ENCODE results near the gene CERKL.

The CERKL gene

DNA sequence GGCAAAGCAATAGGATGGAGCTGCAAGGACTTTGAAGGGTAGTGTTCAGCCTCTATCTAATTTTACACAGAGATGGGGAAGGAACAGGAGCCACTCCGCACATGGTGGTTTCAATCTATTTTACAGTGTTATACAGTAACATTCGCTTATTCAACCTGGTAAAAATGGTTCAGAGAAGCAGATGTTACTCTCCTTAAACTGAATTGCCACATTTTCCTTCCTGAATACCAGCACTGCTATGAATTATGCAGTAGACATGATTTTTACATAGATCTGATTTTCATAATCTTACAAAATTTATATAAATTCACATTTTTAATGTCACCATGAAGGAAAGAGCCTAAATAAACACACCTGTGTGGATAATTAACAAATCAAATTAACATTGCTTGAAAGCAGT, 114.7 kb downstream of the CERKL start:
- in situ Hi-C loops (cut with HindIII; ENCODE audit: low pct_unique_long_range_greater_than_20kb, low sequenced_read_pairs): no loop called here
- no peak for DNase-seq (ENCODE audit: low read depth in 1 of 2, low spot score in 1 of 2)
- TF ChIP-seq JUND (IDR thresholded peaks at IDR 0.05; ENCODE audit: low read depth): no peak

DNA sequence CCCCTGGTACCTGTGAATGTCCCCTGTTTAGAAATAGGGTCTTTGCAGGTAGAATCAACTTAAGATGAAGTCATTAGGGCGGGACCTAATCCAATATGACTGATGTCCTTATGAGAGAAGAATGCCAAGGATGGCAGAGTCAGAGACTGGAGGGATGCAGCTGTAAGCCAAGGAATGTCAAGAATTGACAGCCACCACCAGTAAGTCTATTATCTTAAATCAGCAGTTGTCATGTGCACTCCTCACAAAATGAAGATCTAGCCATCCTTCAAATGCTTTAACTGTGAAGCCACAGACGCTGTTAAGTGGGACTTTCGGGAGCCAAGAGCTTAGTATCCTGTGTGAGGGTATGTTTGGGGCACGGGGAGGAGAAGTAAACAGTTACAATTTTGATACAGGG, 116.5 kb downstream of the CERKL start:
- TF ChIP-seq JUND (IDR thresholded peaks at IDR 0.05; ENCODE audit: low read depth): no peak
- no peak for DNase-seq (ENCODE audit: low read depth in 1 of 2, low spot score in 1 of 2)
- in situ Hi-C loops (cut with HindIII; ENCODE audit: low pct_unique_long_range_greater_than_20kb, low sequenced_read_pairs): no loop called here

DNA sequence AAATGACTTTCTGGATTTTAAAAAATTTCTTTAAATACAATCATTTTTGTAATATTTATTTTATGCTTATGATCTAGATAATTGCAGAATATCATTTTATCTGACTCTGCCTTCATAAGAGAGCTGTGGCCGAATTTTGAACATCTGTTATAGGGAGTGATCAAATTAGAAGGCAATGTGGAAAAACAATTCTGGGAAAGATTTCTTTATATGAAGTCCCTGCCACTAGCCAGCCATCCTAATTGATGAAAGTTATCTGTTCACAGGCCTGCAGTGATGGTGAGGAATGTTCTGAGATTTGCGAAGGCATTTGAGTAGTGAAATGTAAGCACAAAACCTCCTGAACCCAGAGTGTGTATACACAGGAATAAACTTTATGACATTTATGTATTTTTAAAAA, 120.2 kb downstream of the CERKL start:
- TF ChIP-seq JUND (IDR thresholded peaks at IDR 0.05; ENCODE audit: low read depth): no peak
- in situ Hi-C loops (cut with HindIII; ENCODE audit: low pct_unique_long_range_greater_than_20kb, low sequenced_read_pairs): no loop called here

DNA sequence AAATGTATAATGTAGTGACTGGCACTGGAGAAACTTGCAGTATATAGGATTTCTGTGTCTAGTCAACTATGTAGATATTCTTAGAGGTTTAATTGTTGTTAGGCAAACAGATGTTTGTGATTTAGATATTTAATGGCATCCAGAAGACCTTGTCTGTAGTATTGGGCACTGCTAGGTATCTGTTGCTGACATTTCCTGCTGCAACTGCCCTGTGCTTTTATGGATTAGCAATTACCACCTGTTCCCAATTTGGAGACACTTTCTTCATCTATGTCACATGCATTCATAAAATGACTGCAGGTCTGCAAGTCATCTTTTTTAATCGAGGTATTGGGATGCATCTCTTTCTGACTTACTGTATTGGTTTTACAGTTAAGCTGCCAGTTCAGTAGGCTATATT, 128.5 kb downstream of the CERKL start:
- TF ChIP-seq JUND (IDR thresholded peaks at IDR 0.05; ENCODE audit: low read depth): no peak
- in situ Hi-C loops (cut with HindIII; ENCODE audit: low pct_unique_long_range_greater_than_20kb, low sequenced_read_pairs): no loop called here
- DNase-seq (ENCODE audit: low read depth in 1 of 2, low spot score in 1 of 2): no peak

More for the DNA sequence above, 120.2 kb downstream of the CERKL start:
- no peak for DNase-seq (ENCODE audit: low read depth in 1 of 2, low spot score in 1 of 2)

DNA sequence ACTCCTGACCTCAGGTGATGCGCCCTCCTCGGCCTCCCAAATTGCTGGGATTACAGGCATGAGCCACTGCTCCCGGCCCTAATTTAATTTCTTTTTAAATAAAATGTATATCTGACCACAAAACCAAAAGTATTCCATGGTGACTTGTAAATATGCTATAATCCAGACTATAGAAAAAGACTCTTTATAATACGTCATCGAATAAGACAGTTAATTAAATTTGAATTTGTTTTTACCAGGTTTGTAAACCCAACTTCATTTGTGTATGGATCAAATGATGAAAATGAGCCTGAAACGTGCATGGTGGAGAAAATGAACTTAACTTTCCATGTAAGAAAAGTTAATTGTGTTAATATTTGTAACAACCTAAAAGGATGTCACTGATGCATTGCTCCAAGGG, 129.8 kb downstream of the CERKL start:
- TF ChIP-seq JUND (IDR thresholded peaks at IDR 0.05; ENCODE audit: low read depth): no peak
- no peak for DNase-seq (ENCODE audit: low read depth in 1 of 2, low spot score in 1 of 2)
- in situ Hi-C loops (cut with HindIII; ENCODE audit: low pct_unique_long_range_greater_than_20kb, low sequenced_read_pairs): no loop called here

DNA sequence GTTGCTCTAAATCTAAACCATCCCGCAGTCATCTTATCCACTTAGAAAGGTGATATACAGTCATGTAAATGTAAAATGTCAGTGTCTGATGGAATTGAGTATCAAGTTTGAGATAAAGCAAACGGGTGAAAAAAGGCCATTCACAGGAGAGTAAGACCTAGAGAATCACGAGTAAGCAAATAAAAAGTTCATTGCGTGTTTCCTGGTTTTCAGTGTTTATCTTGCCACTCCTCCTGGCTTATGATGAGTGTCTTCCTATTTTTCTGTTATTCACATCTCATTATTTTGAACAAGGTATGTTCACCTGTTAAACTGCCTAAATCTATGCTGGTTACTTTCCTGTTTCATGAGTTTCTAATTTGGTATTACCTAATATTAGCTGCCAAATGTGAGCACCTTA, 130.9 kb downstream of the CERKL start:
- in situ Hi-C loops (cut with HindIII; ENCODE audit: low pct_unique_long_range_greater_than_20kb, low sequenced_read_pairs): no loop called here
- TF ChIP-seq JUND (IDR thresholded peaks at IDR 0.05; ENCODE audit: low read depth): no peak
- no peak for DNase-seq (ENCODE audit: low read depth in 1 of 2, low spot score in 1 of 2)

DNA sequence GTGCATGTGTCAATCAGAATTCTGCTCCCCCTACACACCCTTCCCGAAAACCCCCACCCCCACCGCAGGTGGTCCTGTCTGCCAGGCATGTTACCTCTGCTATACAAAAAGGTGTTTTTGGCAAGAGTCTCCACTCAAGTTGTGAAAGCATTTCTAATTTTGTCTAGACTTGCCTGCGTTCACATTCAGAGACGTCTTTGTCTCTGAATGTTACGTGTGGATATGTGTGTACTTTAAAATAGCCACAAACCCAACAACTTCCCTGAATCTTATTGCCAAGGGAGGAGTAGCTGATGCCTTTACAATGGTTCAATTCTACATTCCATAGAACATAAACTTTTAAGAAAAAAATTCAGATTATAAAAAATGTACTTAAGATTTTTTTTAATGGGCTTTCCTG, 133.1 kb downstream of the CERKL start:
- DNase-seq (ENCODE audit: low read depth in 1 of 2, low spot score in 1 of 2): no peak
- TF ChIP-seq JUND (IDR thresholded peaks at IDR 0.05; ENCODE audit: low read depth): no peak

DNA sequence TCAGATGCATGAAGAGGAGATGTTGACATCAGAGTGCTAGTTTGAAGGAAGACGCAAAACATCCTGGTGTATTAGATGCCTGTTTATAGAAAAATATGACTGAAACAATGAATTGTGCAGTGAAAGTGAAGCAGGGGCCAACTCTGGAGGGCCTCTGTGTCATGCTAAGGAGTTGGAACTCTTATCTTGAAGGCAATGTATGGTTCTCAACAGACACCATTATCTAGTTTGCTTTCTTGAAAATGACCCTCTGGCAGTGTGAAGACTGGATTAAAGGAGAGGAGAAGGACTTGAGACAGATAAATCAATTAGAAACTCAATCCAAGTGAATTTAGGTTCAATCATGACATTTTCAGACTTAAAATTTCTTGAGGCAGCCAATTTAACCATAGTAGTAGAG, 136.7 kb downstream of the CERKL start:
- TF ChIP-seq JUND (IDR thresholded peaks at IDR 0.05; ENCODE audit: low read depth): no peak
- in situ Hi-C loops (cut with HindIII; ENCODE audit: low pct_unique_long_range_greater_than_20kb, low sequenced_read_pairs): no loop called here
- DNase-seq (ENCODE audit: low read depth in 1 of 2, low spot score in 1 of 2): no peak

More for the DNA sequence above, 133.1 kb downstream of the CERKL start:
- in situ Hi-C loops (cut with HindIII; ENCODE audit: low pct_unique_long_range_greater_than_20kb, low sequenced_read_pairs): no loop called here

DNA sequence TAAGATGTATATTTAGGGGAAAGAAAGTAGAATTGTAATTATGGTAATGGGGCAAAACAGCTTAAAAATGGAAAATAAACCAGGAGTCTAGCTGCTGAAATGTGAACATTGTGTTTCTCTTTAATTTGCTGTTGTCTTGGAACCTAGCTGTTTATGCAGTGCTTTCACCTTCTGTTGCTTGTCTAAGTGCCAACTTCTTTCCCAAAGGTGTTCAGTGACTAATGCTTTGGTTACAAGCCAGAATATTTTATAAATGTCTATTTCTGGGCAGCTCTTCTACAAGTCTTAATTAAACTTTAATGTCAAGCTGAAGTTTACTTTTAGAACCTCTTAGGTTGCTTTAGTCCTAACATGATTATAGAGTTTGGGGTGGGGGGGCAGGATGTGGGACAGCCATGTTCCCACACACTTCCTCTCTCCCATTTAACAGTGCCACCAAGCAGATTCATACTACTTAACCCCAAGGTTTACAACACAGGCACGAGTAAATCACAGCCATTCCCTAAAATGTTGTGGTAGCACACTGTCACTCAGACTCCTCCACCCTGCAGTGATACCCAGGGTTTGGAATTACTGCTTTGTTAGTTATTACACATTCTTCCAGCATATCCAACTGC, 139.1 kb downstream of the CERKL start:
- no peak for TF ChIP-seq JUND (IDR thresholded peaks at IDR 0.05; ENCODE audit: low read depth)
- in situ Hi-C loops (cut with HindIII; ENCODE audit: low pct_unique_long_range_greater_than_20kb, low sequenced_read_pairs): no loop called here
- no peak for DNase-seq (ENCODE audit: low read depth in 1 of 2, low spot score in 1 of 2)

DNA sequence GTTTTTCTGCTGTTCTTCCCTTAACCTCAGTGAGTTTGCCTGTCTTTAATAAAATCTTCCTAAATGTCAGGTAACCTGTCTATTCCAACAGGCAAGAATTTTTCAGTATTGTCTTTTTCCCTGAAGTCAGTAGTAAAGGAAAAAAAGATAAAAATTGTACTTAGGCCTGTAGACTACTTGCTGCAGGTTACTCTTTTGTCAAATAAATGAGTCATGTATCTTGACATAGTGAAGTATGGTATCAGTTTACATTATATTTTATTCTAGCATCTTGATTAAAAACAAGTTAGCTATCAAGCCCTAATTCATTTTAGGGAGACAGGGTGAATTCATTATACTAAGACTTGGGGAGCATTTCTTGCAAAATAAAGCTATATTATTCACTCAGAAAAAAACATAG, 139.9 kb downstream of the CERKL start:
- in situ Hi-C loops (cut with HindIII; ENCODE audit: low pct_unique_long_range_greater_than_20kb, low sequenced_read_pairs): no loop called here
- TF ChIP-seq JUND (IDR thresholded peaks at IDR 0.05; ENCODE audit: low read depth): no peak
- DNase-seq (ENCODE audit: low read depth in 1 of 2, low spot score in 1 of 2): no peak

DNA sequence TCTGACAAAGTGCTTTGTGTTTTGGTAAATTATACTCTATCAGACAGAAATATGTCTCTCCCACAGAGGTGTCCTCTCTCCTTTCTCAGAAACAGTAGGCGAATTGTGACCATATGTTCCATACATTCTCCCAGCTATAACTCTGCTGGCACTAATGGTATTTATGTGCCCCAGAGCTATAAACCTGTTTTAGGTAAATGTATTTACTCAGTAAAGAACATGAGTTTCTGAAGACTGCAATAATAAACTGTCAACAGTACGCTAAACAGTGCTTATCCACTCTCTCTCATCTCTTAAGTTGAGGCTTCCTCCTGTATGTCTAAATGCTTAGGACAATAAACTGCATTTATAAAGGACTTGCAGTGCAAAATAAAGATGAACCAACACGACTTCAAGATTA, 141.2 kb downstream of the CERKL start:
- in situ Hi-C loops (cut with HindIII; ENCODE audit: low pct_unique_long_range_greater_than_20kb, low sequenced_read_pairs): no loop called here
- DNase-seq (ENCODE audit: low read depth in 1 of 2, low spot score in 1 of 2): peak in 1 of 2 experiments; percentile 10
- no peak for TF ChIP-seq JUND (IDR thresholded peaks at IDR 0.05; ENCODE audit: low read depth)

DNA sequence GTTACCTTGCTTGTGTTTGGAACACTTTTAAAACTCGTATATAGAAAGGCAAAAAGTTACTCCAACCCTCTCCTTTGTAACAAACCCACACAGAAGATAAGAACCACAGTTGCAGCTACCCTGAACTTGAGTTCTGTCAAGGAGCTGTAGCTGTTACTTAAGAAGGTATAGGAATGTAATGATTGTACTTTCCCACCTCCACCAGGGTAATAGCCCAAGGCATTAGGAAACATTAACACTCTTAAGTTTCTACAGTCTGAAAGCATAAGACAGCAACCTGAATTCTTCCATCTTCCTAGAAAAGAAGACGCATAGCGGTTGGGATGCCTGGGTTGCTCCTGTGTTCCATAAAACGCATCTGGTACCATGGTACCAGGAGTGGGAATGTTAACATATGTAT, 156.7 kb downstream of the CERKL start:
- in situ Hi-C loops (cut with HindIII; ENCODE audit: low pct_unique_long_range_greater_than_20kb, low sequenced_read_pairs): no loop called here
- DNase-seq (ENCODE audit: low read depth in 1 of 2, low spot score in 1 of 2): no peak
- no peak for TF ChIP-seq JUND (IDR thresholded peaks at IDR 0.05; ENCODE audit: low read depth)

DNA sequence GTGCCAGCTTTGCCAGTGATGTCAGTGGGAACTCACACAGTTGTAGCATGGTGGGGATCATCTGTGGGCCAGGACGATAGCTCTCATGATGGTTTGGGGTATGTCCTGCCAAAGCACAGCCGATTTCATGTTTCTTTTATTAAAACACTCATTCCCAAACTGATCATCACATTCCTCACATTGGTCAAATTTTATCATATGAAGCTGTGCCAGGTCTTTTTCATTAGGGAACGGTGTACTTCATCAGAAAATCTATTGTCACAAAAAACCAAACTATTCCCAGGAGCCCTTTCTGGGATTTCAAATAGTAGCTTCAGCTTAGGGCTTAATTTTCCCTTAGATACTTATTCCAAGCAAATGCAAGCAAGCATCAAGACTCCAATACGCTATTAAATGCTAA, 157.7 kb downstream of the CERKL start:
- no peak for DNase-seq (ENCODE audit: low read depth in 1 of 2, low spot score in 1 of 2)
- in situ Hi-C loops (cut with HindIII; ENCODE audit: low pct_unique_long_range_greater_than_20kb, low sequenced_read_pairs): no loop called here
- TF ChIP-seq JUND (IDR thresholded peaks at IDR 0.05; ENCODE audit: low read depth): no peak

All from T47D (cell line).